Ascending aorta (tissue), 2 donors: ENCODE data around the gene NAV1. TPM values are rescaled to one million over a fixed set of nuclear protein-coding genes. Genes with fewer than 3 reads are reported as not detected.

ENCODE experiments used
- DNase-seq, 2 donors: peaks; one replicate each; pipeline ENCODE4 v3.0.0-alpha.2; 2019; ENCODE audit warnings: low spot score in 2 of 2
- H3K27ac ChIP-seq, 2 donors: fragments of 200-600 bp; sonication (generic); one replicate each; pipeline ENCODE4 v1.5.1; 2016 to 2017; ENCODE audit warnings: mild to moderate bottlenecking in 1 of 2
- H3K27me3 ChIP-seq: fragments of 200-600 bp; sonication (generic); one replicate; pipeline ENCODE4 v1.5.1; 2017
- H3K36me3 ChIP-seq, 2 donors: fragments of 200-600 bp; sonication (generic); one replicate each; pipeline ENCODE4 v1.5.1; 2016
- H3K4me1 ChIP-seq, 2 donors: fragments of 200-600 bp; sonication (generic); one replicate each; pipeline ENCODE4 v1.5.1; 2016 to 2017; ENCODE audit warnings: mild to moderate bottlenecking in 1 of 2
- H3K4me3 ChIP-seq, 2 donors: fragments of 200-600 bp; sonication (generic); one replicate each; pipeline ENCODE4 v1.5.1; 2016 to 2017; ENCODE audit warnings: mild to moderate bottlenecking in 1 of 2
- H3K9me3 ChIP-seq, 2 donors: fragments of 200-600 bp; sonication (generic); one replicate each; pipeline ENCODE4 v1.5.1; 2016
- CTCF ChIP-seq, 3 experiments: fragments of 200-600 bp in 2 of 3; fragments of 450-650 bp in 1 of 3; sonication (generic) in 2 of 3; IDR thresholded peaks; one replicate each; pipeline ENCODE4 v1.5.1; 2016 to 2019; ENCODE audit warnings: antibody characterized with exemption in 3 of 3, mild to moderate bottlenecking in 1 of 3, moderate library complexity in 1 of 3
- intact Hi-C: fragments of 100-400 bp; cut with DNase I; formaldehyde crosslinking; loops from one replicate; pipeline ENCODE4 v1.15.1; 2023
- total RNA-seq: library from RNA; depleted of rRNA; stranded (reverse); fragments of >200 nt; gene quantifications from one replicate; pipeline ENCODE4 v1.1.0, GENCODE V29; 2016

NAV1 gene
- total RNA-seq, 1 donor from 2014 or later: 131 TPM

- intact Hi-C loops: loop anchor here (5.0 kb wide), 2 partner anchors 63 to 83 kb away; no protein-coding TSS in a partner anchor
- Histone ChIP-seq H3K4me1 (peaks cover 0 to 26% of the 10 kb centered on the region in 2 donors), H3K9me3 (no peaks in the 10 kb centered on the region), H3K27me3 (no peaks in the 10 kb centered on the region), H3K4me3 (no peak overlapping the region), H3K27ac (peak overlapping the region; percentile 11 to 79), H3K36me3 (no peaks in the 10 kb centered on the region)
- DNase-seq: no peak
- TF ChIP-seq CTCF (IDR thresholded peaks at IDR 0.05): no peak
Measured at GRCh38 chr1:201563941-201564340, 25.0 kb downstream of the NAV1 start.

DNA sequence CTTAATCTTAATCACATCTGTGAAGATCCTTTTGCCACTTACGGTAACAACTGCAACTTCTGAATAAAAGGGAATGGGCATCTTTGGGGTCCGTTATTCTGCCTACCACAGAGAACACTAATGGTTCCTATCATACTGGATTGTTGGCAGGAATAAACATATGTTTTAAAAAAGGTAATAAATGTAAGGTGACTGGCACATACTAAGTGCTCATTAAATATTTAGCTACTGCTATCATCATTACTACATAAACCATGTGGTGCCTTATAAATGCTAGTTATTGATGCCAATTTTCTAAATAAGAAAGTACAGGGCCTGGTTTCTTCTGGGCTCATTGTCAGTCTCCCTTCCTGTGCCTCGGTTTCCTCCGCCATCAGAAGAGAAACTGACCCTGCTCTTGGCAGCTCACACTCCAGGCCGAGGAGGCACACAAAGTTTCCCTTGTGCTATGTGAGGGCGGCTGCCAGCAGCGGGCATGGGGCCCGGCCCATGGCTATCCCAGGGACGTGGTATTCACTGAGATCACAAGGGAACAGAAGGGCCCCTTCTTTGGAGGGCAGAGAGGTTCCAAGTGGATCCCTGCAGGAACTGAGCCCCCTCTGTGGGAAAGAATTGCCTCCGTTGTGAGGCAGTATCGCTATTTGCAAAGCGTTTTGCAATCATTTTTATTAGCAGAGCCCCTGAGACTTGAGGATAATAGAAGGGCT is 26.2 kb downstream of the NAV1 start:
- no peak for TF ChIP-seq CTCF (IDR thresholded peaks at IDR 0.05)
- intact Hi-C loops: no loop called here
- Histone ChIP-seq H3K4me1 (peaks cover 0 to 26% of the 10 kb centered on the region in 2 donors), H3K9me3 (no peaks in the 10 kb centered on the region), H3K4me3 (no peak overlapping the region), H3K36me3 (no peaks in the 10 kb centered on the region), H3K27me3 (no peaks in the 10 kb centered on the region), H3K27ac (peak overlapping the region; percentile 55 to 63)
- DNase-seq: no peak

DNA sequence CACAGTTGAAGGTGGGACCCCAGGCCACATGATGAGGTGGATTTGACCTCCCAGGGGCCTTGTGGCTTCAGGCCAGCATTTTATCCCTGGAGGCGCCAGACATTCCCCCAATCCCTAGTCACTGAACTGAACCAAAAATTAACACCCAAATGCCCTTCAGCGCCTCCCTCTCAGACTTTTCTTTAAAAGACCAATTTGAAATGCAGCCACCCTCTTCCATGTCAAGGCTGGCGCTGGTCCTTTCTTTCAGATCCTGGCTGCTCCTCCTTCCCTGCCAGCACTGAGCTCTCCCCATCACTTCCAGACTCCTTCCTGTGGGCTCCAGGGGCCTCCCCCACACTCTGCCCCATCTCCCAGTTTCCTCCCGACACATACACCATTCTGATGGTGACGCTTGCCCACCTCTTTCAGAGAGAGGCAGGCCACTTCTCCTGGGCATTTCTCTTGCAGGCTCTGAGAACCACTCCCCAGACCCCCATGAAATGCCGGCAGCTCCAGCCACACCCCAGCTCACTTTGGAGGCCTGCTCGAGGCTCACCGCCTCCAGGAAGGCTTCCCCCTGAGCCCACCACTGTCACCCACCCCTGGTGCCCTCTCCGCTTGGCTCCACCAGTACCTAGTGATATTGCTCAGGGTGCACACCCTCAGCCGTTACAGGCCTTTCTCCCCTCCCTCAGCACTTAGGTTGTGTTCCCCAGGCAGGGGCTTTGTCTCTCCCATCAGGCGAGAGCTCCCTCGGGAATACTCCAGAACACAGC is 27.0 kb downstream of the NAV1 start:
- intact Hi-C loops: no loop called here

GRCh38 chr1:201566529-201566823 is 27.5 kb downstream of the NAV1 start:
- no peak for DNase-seq
- no peak overlapping the region for H3K4me3 ChIP-seq
- no peak for TF ChIP-seq CTCF (IDR thresholded peaks at IDR 0.05)
- intact Hi-C loops: no loop called here
- no peaks in the 10 kb centered on the region for H3K27me3 ChIP-seq
- H3K36me3 ChIP-seq: no peaks in the 10 kb centered on the region
- peaks cover 0 to 20% of the 10 kb centered on the region in 2 donors for H3K4me1 ChIP-seq
- no peaks in the 10 kb centered on the region for H3K9me3 ChIP-seq
- peak overlapping the region; percentile 55 to 63 for H3K27ac ChIP-seq

More for the DNA sequence above, 27.0 kb downstream of the NAV1 start:
- peaks cover 0 to 23% of the 10 kb centered on the region in 2 donors for H3K4me1 ChIP-seq
- H3K27me3 ChIP-seq: no peaks in the 10 kb centered on the region
- no peak for DNase-seq
- H3K9me3 ChIP-seq: no peaks in the 10 kb centered on the region
- H3K36me3 ChIP-seq: no peaks in the 10 kb centered on the region
- peak overlapping the region; percentile 55 to 63 for H3K27ac ChIP-seq
- TF ChIP-seq CTCF (IDR thresholded peaks at IDR 0.05): no peak
- no peak overlapping the region for H3K4me3 ChIP-seq

DNA sequence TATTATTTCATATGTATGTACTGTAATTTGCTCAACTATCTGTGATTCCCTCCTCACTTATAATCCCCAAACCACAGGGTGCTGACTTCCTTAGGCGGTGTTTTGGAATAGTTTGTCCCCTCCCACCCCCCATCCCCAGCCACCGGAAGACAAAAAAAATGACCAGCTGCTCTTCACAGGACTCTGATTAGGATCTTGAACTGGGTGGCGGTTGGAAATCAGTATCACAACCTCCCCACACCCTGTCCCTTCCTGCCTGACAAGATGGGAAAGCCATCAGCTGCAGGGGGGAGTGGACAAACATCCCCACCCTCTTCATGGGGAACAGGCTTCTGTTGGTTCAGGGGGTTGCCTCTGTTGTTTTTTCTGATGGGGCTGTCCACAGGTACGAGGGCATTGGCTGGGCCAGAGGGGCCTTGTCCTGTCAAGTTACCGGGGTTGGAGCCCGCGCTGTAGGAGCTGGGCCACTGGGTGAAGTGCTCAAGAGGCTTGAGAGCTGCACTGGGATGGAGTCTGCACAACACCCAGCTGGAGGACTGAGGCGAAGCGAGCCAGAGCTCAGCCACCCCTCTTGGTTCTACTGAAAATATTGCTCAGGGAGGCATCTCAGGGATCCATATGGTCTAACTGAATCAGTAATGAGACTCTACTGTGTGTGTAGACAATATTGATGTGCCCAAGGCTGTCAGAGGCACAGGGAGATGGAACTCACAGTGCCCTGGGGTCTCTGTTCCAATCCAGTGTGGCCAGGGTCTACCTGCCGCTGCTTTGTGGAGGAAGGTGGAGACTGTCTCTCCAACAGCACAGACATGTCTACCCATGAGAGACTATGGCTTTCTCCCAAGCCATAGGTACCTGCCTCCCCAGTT is 28.2 kb downstream of the NAV1 start:
- H3K4me3 ChIP-seq: no peak overlapping the region
- no peaks in the 10 kb centered on the region for H3K36me3 ChIP-seq
- DNase-seq: no peak
- TF ChIP-seq CTCF (IDR thresholded peaks at IDR 0.05): no peak
- H3K27me3 ChIP-seq: no peaks in the 10 kb centered on the region
- no peak overlapping the region for H3K27ac ChIP-seq
- intact Hi-C loops: no loop called here
- H3K9me3 ChIP-seq: no peaks in the 10 kb centered on the region
- H3K4me1 ChIP-seq: peaks cover 0 to 13% of the 10 kb centered on the region in 2 donors
